Uterus (tissue), 2 donors: ENCODE measurements around the gene HBM.

Experiments used
- CTCF ChIP-seq, 4 experiments: fragments of 200-600 bp in 2 of 4; fragments of 450-650 bp in 2 of 4; sonication (generic) in 2 of 4; IDR thresholded peaks; one replicate each; pipeline ENCODE4 v1.5.1; 2016 to 2019; ENCODE audit warnings: antibody characterized with exemption in 4 of 4, mild to moderate bottlenecking in 2 of 4, moderate library complexity in 1 of 4
- POLR2A ChIP-seq, 2 donors: fragments of 450-650 bp; IDR thresholded peaks; one replicate each; pipeline ENCODE4 v1.6.1; 2016; ENCODE audit warnings: antibody characterized with exemption in 2 of 2, mild to moderate bottlenecking in 1 of 2, moderate library complexity in 1 of 2

DNA sequence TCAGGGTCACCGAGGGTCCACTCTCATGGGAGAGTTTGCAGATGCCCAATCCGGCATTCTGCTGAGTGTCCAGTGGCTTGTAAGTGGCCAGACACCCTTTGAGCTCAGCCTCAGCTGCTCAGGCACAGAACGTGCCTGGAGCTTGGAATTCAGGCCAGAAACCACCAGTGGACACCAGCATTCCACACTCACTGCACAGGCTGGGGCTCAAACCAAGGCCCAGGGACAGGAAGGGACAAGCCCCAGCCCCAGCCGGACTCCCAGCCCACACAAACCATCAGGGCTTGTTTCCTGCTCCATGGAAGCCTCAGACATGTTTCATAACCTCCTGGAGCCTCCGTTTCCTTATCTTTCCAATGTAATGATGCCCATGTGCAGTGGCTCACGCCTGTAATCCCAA, 22.3 kb upstream of the HBM start:
- TF ChIP-seq CTCF (IDR thresholded peaks at IDR 0.05) (no peak), POLR2A (IDR thresholded peaks at IDR 0.05) (no peak)
